HG02610 (cell line): ENCODE results near the gene ADORA3.
A peak's percentile ranks its signal among the peaks of the same experiment; 100 is the strongest.

Experiments used
- ATAC-seq: cut with Tn5 transposase; IDR thresholded peaks from one replicate; pipeline ENCODE4 v1.9.1; 2021; ENCODE audit warnings: mild to moderate bottlenecking, moderate library complexity; ENCODE audit not compliant: unreplicated experiment

Gene ADORA3

DNA sequence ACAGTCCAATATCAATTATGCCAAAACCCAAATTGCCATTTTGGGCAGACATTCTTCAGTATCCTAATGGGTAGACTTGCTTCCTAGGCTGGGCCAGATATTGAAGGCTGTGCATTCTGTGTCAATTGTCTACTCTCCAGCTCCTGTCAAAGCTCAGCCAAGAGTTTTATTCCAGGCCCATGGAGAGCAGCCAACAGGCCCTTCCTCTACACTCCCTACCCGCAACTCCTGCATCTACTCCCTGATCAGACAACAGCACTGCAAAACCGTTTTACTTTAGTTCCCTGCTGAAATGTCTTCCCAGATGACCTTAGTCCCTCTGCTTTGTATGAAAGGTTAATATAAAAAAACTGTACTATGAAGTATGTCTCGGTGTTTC lies 6.6 kb upstream of the ADORA3 start:
- no peak for ATAC-seq

DNA sequence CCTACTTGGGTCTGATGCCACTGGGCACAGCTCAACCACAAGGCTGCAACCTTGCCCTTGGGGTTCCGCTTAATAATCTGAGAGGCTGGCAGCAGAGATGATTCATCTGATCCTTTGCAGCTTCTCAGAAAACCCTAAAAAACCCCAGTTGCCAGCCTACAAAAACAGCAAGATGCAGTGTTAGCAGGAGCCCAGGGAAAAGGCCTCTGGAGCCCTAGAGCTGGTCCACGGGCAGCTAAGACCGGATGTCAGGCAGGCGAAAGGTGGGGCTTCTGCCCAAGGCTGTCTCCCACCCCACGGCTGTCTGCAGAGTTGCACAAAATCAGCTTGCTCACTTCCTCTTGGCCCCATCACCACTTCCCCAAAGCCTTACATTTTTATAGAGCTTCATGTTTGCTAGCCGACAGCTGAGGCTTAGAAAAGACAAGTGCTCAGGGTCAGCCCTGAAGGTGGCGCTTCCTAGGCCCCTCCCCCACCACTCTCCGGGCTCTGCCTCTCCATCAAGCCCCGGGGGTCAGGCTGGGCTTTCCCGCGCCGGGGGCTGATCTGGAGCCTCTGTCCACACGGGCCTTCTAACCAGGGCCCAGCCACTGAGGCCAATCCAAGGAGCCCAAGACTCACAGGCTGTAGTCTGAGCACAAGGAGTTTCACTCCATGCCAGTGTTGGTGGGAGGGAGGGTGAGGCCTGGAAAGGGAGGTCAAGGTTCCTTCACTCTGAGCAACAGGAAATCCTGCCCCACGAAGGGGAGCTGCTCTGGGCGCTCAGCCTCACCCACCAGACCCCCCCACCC lies 4.2 kb upstream of the ADORA3 start:
- peak; percentile 34 for ATAC-seq

DNA sequence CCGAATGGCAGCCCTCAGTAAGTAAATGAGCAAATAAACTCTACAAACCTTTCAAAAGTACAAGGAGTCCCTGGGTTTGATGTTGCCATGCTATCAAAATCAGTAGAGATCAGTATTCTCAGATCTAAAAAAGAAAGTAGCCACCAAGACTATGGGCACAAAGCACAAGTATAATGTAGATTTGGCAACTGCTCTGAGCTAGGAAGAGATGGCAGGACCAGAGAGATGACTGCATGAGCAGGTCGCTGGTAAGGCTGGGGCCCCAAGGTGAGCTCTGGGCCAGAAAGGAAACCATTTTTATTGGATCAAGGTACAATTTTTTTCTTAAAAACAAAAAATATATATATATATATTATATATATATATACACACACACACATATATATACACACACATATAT lies 3.1 kb upstream of the ADORA3 start:
- ATAC-seq = no peak

GRCh38 chr1:111505641-111506119 lies 2.2 kb upstream of the ADORA3 start:
- ATAC-seq = peak; percentile 74

DNA sequence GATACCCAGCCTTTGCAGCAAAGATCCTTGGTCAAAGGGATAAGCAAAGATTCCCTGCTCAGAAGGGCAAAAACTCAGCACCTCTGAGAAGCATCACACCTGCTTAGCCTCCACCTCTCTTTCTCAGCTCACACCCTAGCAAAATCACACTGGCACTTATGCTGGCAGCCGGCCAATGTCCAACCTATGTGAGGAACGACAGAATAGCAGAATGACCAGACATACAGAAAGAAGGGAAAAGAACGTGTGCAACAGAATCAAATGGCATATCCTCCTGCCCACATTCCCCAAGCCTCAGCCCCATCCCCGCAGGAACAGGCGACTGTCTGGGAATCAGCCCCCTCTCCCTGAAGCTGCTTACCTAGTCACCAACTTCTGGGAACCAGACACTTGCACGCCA lies 664 bp upstream of the ADORA3 start:
- no peak for ATAC-seq

DNA sequence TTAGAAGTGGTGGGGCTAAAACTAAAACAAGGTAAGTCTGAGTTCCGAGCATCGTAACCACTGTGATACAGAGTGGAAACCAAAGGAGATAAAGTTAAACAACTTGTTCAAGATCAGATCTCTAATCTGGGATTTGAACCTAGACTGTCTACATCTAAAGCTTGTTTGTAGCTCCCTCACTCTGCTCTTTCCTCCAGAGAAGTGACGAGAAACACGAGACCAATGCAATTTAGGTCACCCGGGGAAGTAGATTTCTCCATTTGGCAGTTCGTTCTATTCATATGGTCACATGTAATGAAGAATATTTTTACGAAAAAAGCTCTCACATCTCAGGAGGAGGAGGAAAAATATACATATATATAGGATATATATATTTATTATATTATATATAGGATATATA lies 1.8 kb downstream of the ADORA3 start:
- no peak for ATAC-seq

GRCh38 chr1:111499026-111499785 lies 4.2 kb downstream of the ADORA3 start:
- ATAC-seq = no peak

- no peak for ATAC-seq
Observed at GRCh38 chr1:111497592-111497991, 5.8 kb downstream of the ADORA3 start.

- ATAC-seq = no peak
Observed at GRCh38 chr1:111496398-111496797, 7.0 kb downstream of the ADORA3 start.

DNA sequence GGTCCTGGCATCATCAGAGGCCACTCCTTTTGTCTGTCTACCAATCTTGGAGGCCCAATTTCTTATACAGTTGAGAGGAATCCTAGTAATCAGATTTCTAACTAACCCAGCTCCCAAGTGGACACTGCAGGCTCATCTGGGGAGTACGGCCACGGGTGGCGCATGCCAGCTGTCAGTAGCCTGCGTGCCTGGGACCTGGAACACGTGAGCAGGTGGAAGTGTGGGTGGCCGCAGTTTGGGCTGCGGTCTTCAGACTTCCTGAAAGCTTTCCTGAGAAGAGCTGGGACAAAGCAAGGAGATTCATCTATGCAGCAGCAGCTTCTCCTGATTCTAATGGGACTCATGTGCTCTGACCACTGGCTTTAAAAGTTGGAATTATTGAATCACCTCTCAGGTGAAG lies 12.4 kb downstream of the ADORA3 start:
- no peak for ATAC-seq

DNA sequence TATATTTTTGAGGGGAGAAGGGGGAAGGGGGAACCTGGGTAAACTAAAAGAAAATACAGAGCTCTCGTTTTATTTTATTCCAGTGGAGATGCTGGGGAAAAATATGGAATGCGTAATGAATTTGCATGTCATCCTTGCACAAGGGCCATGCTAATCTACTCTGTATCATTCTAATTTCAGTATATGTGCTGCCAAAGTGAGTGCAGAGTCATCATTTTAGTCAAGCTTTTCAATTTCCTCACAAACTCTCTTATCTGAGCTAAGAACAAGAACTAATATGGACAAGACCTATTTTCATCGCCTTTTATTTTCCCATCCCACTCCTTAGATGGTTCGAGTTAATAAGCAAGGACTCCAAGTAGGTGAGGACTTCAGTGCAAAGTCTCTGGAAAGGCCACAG lies 13.2 kb downstream of the ADORA3 start:
- ATAC-seq = no peak

DNA sequence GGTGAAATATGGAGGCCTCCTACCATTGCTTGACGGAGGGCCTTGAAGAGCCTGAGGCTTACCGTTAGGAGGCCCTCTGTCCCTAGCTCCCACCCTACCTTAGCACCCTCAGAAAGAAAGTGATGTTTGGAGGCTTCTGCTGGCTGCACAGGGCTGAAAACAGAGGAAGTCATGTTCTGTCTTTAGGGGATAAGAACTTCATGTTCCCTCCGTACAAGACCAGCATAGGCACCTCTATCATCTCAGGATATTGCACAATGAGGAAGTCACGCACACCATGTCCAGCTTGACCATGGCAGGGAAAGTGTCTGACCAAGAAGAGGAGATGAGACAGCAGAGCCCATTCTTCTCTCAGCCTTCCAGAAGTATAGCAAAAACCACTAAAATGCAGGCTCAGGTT lies 13.8 kb downstream of the ADORA3 start:
- ATAC-seq = no peak

DNA sequence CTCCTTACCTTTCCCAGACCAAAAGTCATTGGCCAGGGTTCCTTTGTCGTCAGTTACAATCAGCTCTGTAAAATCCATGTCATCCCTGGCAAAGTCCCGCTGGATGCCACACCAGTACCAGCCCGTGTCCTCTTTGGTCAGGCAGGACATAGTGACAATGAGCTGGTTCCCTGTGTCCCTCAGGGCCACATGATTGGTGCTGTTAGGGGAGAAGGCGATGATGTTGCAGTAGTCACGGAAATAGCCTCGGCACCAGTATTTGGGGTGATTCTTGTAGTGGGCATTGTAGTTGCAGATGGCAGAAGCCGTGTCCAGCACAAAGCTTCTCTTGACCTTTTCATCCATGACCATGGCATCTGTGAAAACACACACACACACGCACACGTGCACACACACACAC lies 14.8 kb downstream of the ADORA3 start:
- no peak for ATAC-seq

DNA sequence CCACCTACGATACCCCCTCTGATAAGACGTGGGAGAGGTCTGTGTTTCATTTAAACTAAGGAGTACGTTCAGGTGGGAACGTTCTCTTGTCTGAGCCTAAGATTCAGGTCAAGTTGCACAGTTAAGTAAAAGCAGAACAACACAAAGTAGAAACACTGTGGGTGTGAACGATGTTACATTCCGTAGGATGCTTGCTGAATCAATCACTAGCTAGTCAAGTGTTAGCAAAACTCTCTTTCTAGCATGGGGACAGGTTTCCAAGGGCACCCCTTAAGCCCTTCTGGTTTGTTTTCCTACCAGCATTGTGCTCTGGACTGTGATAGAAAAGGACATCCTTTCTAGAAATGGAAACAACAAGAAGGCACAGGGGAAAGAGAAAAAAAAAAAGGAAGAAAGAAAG lies 16.3 kb downstream of the ADORA3 start:
- ATAC-seq = no peak

DNA sequence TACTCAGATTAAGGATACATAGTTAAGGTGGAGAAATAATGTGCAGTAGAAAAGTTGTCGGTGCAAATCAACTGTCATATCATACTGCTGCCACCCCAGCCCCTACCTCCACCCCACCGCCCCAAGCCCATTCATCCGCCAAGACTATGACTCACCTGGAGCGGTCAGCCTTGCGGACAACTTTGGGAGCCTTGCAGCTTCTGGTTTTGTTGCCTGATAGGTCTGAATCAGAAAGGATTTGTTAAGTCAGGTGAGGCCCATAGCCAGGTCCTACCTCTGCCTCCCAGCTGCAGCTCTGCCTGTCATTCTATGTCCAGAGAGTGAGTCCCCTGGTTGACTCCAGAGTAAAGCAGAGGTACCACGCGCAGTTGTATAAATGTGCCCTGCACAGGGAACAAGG lies 17.0 kb downstream of the ADORA3 start:
- no peak for ATAC-seq

DNA sequence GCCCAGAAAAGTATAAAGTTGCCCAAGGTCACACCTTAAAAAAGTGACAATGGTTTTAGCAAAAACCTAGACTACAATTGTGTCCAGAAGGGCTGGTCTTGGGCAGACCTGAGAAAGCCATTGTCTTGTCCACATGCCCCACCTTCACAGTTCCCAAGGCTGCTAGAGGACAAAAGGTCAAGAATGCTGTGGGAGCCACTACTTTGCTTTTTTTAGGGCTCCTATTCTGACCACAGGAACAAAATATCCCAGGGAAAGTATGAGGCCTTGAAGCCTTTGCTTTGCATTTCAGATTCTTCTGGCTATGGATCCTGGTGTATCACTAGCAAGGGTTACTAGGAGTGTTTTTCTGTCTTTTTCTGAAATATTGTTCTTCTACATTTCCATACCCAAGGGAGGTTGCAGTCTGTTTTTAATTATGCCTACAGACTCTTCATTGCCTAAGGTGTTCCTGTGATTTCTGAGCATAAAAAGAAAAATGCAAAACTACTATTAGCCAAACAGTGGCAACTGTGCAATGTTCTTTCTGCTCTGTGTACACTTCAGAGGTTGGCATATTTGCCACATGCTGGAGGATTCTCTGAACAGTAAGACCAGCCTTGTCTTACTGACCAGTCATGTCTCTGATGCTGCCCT lies 18.9 kb downstream of the ADORA3 start:
- no peak for ATAC-seq

DNA sequence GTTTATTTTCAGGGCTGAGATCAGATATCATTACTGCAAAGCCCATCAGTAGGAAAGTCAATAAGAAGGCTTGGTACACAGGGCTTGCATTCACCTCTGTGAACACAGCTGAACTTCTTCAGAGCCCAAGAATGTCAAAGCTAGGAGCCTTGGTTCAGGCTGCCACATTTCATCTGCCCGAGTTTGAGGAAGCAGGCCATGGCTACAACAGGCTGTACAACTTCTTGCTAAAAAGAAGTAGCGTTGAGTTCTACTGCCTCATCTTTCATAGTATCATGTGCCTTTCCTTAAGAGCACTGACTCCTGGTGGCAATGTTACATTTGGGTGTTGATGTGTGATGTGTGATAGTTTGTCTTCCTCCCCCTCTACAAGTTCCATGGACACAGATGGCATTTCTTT lies 19.6 kb downstream of the ADORA3 start:
- no peak for ATAC-seq

DNA sequence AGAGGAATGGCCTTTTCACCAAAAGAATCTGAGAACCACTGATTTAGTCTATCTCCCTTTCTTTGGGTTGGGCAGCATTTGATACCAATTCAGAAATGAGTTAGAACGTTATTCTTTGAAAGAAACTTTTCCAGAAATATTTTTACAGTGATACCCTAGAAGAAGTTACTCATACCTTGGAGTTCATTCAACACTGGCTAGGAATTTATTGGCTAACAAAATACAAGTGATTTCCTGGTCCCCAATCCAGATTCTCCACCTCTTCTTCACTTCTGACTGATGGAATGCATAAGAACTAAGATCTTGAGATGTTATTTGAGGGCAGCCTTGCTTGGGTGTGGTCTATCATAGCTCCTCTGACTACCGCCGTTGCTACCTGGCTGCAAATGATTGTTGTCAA lies 20.3 kb downstream of the ADORA3 start:
- no peak for ATAC-seq

DNA sequence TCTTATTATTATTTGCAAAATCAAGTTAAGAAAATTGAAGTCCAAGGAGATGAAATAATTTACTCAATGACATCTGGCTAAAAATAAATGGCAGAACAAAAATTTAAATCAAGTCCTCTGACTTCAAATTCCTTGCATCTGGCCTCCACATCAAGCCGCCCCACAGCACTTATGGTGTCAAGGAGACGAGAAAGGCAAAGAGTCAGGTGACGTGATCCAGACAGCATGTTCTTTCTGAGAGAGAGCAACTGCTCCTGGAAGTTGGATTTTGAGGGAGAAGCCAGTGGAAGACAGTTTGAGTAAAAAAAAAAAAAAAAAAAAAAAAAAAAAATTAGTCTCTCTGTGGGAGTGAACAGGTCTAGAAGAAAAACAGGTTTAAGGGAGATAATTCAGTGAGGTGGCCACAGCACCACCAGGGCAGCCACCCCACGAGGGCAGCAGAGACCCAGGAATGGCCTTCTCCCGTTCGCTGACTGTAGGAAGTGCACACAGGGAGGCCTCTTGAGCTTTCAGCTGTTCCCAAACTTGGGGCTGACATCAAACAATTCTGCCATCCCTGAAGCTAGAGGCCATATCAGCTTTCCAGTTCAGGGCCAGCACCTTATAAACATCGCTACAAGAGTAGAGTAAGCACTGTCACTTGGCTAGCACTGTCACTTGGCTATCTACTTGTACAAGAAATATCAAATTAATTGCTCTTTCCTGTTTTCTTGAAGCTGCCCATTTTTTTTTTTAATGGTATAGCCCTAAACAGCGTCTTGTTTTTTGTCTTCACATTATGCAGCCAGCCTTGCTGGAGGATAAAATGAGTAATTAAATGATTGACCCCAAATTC lies 21.8 kb downstream of the ADORA3 start:
- ATAC-seq = peak; percentile 51

GRCh38 chr1:111480674-111481073 lies 22.8 kb downstream of the ADORA3 start:
- no peak for ATAC-seq

DNA sequence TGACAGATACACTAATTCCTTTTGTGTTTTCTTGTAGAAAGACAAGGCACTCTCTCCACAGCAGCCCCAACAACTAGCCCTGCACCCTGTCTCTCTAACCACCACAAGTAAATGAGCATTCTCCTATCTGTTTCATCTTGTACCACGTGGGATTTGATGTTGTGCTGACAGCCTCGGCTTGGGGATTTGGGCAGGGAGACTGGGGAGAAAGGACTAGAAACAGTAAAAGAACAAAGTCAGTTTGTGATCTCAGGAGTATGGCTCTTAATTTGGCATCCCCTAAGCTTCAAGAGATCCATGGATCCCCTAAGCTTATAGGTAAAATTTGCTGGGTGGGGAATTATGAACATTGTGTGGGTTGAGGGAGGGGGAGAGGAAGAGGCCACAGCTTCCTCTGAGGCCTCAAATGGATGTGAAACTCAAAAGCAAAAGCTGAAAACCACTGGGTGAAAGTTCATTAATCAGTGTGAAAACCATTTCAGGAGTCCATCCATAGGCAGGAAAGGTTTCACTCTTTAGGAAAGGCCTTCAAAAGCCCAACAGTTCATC lies 26.6 kb downstream of the ADORA3 start:
- peak; percentile 66 for ATAC-seq
